Liver (tissue), 9 donors: ENCODE results near the gene UTF1. TPM values are rescaled to one million over a fixed set of nuclear protein-coding genes. Genes with fewer than 3 reads are reported as not detected.

Experiments used
- DNase-seq: peaks from one replicate; pipeline ENCODE4 v3.0.0-alpha.2; 2017; ENCODE audit warnings: low spot score
- H3K27ac ChIP-seq, 2 donors: one replicate each; pipeline ENCODE4 v1.7.0; 2013; ENCODE audit warnings: inconsistent platforms in 2 of 2, low read length in 2 of 2, control low read depth in 1 of 2, low read depth in 1 of 2, mild to moderate bottlenecking in 1 of 2
- H3K27me3 ChIP-seq, 4 donors: one replicate each; pipeline versions ENCODE4 v1.6.1 to v1.7.0; 2013; ENCODE audit warnings: low read length in 3 of 4, inconsistent platforms in 1 of 4, mild to moderate bottlenecking in 1 of 4, moderate library complexity in 1 of 4; ENCODE audit not compliant: control insufficient read depth in 4 of 4, insufficient read depth in 4 of 4
- H3K36me3 ChIP-seq, 4 donors: one replicate each; pipeline versions ENCODE4 v1.6.1 to v1.7.0; 2013; ENCODE audit warnings: low read length in 3 of 4, mild to moderate bottlenecking in 3 of 4, low read depth in 1 of 4, moderate library complexity in 1 of 4; ENCODE audit not compliant: control insufficient read depth in 4 of 4, insufficient read depth in 3 of 4
- H3K4me1 ChIP-seq, 4 donors: one replicate each; pipeline versions ENCODE4 v1.6.1 to v1.7.0; 2013; ENCODE audit warnings: low read length in 3 of 4, mild to moderate bottlenecking in 3 of 4, moderate library complexity in 1 of 4; ENCODE audit not compliant: control insufficient read depth in 4 of 4, insufficient read depth in 4 of 4
- H3K4me3 ChIP-seq, 3 donors: one replicate each; pipeline versions ENCODE4 v1.6.1 to v1.7.0; 2013; ENCODE audit warnings: low read length in 3 of 3, control low read depth in 1 of 3, low read depth in 1 of 3, mild to moderate bottlenecking in 1 of 3
- H3K9ac ChIP-seq, 2 donors: one replicate each; pipeline ENCODE4 v1.7.0; 2013; ENCODE audit warnings: low read length in 2 of 2, mild to moderate bottlenecking in 2 of 2, moderate library complexity in 2 of 2, control low read depth in 1 of 2, low read depth in 1 of 2
- H3K9me3 ChIP-seq, 4 donors: one replicate each; pipeline versions ENCODE4 v1.6.1 to v1.7.0; 2013; ENCODE audit warnings: low read length in 3 of 4; ENCODE audit not compliant: control insufficient read depth in 4 of 4
- FOXA2 ChIP-seq: IDR thresholded peaks from 2 replicates; pipeline ENCODE4 v1.6.1; 2016; ENCODE audit warnings: antibody characterized with exemption
- JUND ChIP-seq, 2 donors: IDR thresholded peaks; 2 replicates each; pipeline ENCODE4 v1.6.1; 2016; ENCODE audit warnings: antibody characterized with exemption in 2 of 2
- NR2F2 ChIP-seq: IDR thresholded peaks from 2 replicates; pipeline ENCODE4 v1.6.1; 2016; ENCODE audit warnings: antibody characterized with exemption
- RXRA ChIP-seq, 2 donors: IDR thresholded peaks; 2 replicates each; pipeline ENCODE4 v1.6.1; 2017 to 2018; ENCODE audit warnings: antibody characterized with exemption in 2 of 2, mild to moderate bottlenecking in 1 of 2
- SP1 ChIP-seq: IDR thresholded peaks from 2 replicates; pipeline ENCODE4 v1.6.1; 2018; ENCODE audit warnings: antibody characterized with exemption, mild to moderate bottlenecking
- TAF1 ChIP-seq: conservative IDR thresholded peaks from 2 replicates; pipeline ENCODE4 v1.6.1; 2016; ENCODE audit warnings: antibody characterized with exemption, mild to moderate bottlenecking
- YY1 ChIP-seq: IDR thresholded peaks from 2 replicates; pipeline ENCODE4 v1.6.1; 2016; ENCODE audit warnings: antibody characterized with exemption, mild to moderate bottlenecking
- WGBS: extraction: QIAGEN DNeasy Blood & Tissue Kit; methylation state at CpG from one replicate; pipeline ENCODE4 v1.1.7; 2013; 5-methylcytosine and 5-hydroxymethylcytosine counted together
- polyA plus RNA-seq, 2 donors: library from polyadenylated mRNA; stranded (reverse) in 1 of 2; unstranded in 1 of 2; fragments of 200-250 nt in 1 of 2; fragments of >200 nt in 1 of 2; fragmentation: Nextera tagmentation in 1 of 2; extraction: Ambion mirVana in 1 of 2; gene quantifications; one replicate each; pipeline versions ENCODE4 v1.2.1 to v1.2.3, GENCODE V29; 2013 to 2015
- total RNA-seq, 2 donors: library from RNA; depleted of rRNA; stranded (reverse); fragments of >200 nt; gene quantifications; one replicate each; pipeline ENCODE4 v1.2.3, GENCODE V29; 2014
- TF ChIP-seq, protein P1 (sequence below): fragments of 150-350 bp; IDR thresholded peaks from 2 replicates; pipeline ENCODE4 v1.5.1; 2017; ENCODE audit warnings: improper control_type of control experiment, low read depth, low read length; ENCODE audit not compliant: missing input control
- TF ChIP-seq, protein P2 (sequence below): IDR thresholded peaks from 2 replicates; pipeline ENCODE4 v1.6.1; 2016; ENCODE audit warnings: antibody characterized with exemption, mild to moderate bottlenecking
- TF ChIP-seq, protein P3 (sequence below): IDR thresholded peaks from 2 replicates; pipeline ENCODE4 v1.6.1; 2016; ENCODE audit warnings: antibody characterized with exemption
- donor health status: healthy.
- donor health status: healthy.
- donor health status: healthy.
- donor health status: healthy.
- donor health status: healthy.

The UTF1 gene
- total and polyA plus RNA-seq, 4 donors = not detected

GRCh38 chr10:133211141-133211830 is 18.7 kb upstream of the UTF1 start (continued):
- TF ChIP-seq, protein P1, sequence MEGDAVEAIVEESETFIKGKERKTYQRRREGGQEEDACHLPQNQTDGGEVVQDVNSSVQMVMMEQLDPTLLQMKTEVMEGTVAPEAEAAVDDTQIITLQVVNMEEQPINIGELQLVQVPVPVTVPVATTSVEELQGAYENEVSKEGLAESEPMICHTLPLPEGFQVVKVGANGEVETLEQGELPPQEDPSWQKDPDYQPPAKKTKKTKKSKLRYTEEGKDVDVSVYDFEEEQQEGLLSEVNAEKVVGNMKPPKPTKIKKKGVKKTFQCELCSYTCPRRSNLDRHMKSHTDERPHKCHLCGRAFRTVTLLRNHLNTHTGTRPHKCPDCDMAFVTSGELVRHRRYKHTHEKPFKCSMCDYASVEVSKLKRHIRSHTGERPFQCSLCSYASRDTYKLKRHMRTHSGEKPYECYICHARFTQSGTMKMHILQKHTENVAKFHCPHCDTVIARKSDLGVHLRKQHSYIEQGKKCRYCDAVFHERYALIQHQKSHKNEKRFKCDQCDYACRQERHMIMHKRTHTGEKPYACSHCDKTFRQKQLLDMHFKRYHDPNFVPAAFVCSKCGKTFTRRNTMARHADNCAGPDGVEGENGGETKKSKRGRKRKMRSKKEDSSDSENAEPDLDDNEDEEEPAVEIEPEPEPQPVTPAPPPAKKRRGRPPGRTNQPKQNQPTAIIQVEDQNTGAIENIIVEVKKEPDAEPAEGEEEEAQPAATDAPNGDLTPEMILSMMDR = no peak
- TF ChIP-seq TAF1 = no peak

GRCh38 chr10:133211959-133212852 is 17.8 kb upstream of the UTF1 start:
- Histone ChIP-seq H3K4me3 (no peak overlapping the region), H3K9me3 (no peaks in the 10 kb centered on the region), H3K9ac (no peak overlapping the region), H3K4me1 (no peaks in the 10 kb centered on the region), H3K27me3 (peaks cover 0 to 2% (median 0%) of the 10 kb centered on the region in 4 donors), H3K27ac (no peak overlapping the region), H3K36me3 (no peaks in the 10 kb centered on the region)
- TF ChIP-seq JUND (IDR thresholded peaks at IDR 0.05) = no peak
- 85% methylated on average over 34 of the region's 34 CpGs for WGBS
- no peak for DNase-seq

GRCh38 chr10:133212853-133213494 is 17.0 kb upstream of the UTF1 start:
- no peaks in the 10 kb centered on the region for H3K9me3 ChIP-seq
- 87% methylated on average over 20 of the region's 20 CpGs for WGBS
- no peaks in the 10 kb centered on the region for H3K4me1 ChIP-seq
- H3K9ac ChIP-seq = no peak overlapping the region
- peaks cover 0 to 2% (median 0%) of the 10 kb centered on the region in 4 donors for H3K27me3 ChIP-seq
- H3K36me3 ChIP-seq = no peaks in the 10 kb centered on the region
- no peak overlapping the region for H3K4me3 ChIP-seq
- H3K27ac ChIP-seq = no peak overlapping the region
- TF ChIP-seq, protein P2, sequence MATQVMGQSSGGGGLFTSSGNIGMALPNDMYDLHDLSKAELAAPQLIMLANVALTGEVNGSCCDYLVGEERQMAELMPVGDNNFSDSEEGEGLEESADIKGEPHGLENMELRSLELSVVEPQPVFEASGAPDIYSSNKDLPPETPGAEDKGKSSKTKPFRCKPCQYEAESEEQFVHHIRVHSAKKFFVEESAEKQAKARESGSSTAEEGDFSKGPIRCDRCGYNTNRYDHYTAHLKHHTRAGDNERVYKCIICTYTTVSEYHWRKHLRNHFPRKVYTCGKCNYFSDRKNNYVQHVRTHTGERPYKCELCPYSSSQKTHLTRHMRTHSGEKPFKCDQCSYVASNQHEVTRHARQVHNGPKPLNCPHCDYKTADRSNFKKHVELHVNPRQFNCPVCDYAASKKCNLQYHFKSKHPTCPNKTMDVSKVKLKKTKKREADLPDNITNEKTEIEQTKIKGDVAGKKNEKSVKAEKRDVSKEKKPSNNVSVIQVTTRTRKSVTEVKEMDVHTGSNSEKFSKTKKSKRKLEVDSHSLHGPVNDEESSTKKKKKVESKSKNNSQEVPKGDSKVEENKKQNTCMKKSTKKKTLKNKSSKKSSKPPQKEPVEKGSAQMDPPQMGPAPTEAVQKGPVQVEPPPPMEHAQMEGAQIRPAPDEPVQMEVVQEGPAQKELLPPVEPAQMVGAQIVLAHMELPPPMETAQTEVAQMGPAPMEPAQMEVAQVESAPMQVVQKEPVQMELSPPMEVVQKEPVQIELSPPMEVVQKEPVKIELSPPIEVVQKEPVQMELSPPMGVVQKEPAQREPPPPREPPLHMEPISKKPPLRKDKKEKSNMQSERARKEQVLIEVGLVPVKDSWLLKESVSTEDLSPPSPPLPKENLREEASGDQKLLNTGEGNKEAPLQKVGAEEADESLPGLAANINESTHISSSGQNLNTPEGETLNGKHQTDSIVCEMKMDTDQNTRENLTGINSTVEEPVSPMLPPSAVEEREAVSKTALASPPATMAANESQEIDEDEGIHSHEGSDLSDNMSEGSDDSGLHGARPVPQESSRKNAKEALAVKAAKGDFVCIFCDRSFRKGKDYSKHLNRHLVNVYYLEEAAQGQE = no peak
- TF ChIP-seq YY1 = no peak
- TF ChIP-seq FOXA2 = no peak
- TF ChIP-seq, protein P1 = no peak
- no peak for TF ChIP-seq NR2F2
- no peak for TF ChIP-seq SP1
- TF ChIP-seq, protein P3, sequence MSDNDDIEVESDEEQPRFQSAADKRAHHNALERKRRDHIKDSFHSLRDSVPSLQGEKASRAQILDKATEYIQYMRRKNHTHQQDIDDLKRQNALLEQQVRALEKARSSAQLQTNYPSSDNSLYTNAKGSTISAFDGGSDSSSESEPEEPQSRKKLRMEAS = no peak
- no peak for TF ChIP-seq RXRA (IDR thresholded peaks at IDR 0.05)
- DNase-seq = no peak
